Stimulated activated CD4-positive, alpha-beta T cell treated with anti-CD3 and anti-CD28 coated beads, Interleukin-12 subunit alpha, Interleukin-12 subunit beta, amount 100 ng/mL, for 24 hours (primary cell): ENCODE results near the gene FAM219A.

ENCODE experiments used
- DNase-seq, 2 experiments: peaks; one replicate each; pipeline ENCODE4 v3.0.0-alpha.2; 2020; ENCODE audit warnings: low read depth in 2 of 2

The FAM219A gene

GRCh38 chr9:34458013-34458958, at the start of gene FAM219A, which contains the start of gene DNAI1:
TSS of gene FAM219A (minus strand) at chr9:34458570. CDS start at chr9:34458263, 307 bp downstream.
TSS of gene DNAI1 (plus strand) at chr9:34458805. CDS start at chr9:34459006, 201 bp downstream.
- peak; percentile 97 to 98 for DNase-seq

- DNase-seq = no peak
These were observed 49.6 kb upstream of the FAM219A start for GRCh38 chr9:34507966-34508365.

GRCh38 chr9:34507556-34507955, 49.2 kb upstream of the FAM219A start:
- DNase-seq = no peak

GRCh38 chr9:34506623-34507022, 48.3 kb upstream of the FAM219A start:
- no peak for DNase-seq

GRCh38 chr9:34505370-34506120, 47.2 kb upstream of the FAM219A start:
- DNase-seq = no peak

- no peak for DNase-seq
These were observed 45.0 kb upstream of the FAM219A start for GRCh38 chr9:34503406-34503805.

- no peak for DNase-seq
These were observed 44.5 kb upstream of the FAM219A start for GRCh38 chr9:34502891-34503290.

GRCh38 chr9:34502471-34502870, 44.1 kb upstream of the FAM219A start:
- no peak for DNase-seq

- no peak for DNase-seq
These were observed 43.6 kb upstream of the FAM219A start for GRCh38 chr9:34501889-34502425.

GRCh38 chr9:34501372-34501771, 43.0 kb upstream of the FAM219A start:
- no peak for DNase-seq

- peak; percentile 58 to 75 for DNase-seq
These were observed 42.4 kb upstream of the FAM219A start for GRCh38 chr9:34500623-34501267.

- DNase-seq = no peak
These were observed 40.7 kb upstream of the FAM219A start for GRCh38 chr9:34499076-34499475.

GRCh38 chr9:34498553-34498952, 40.2 kb upstream of the FAM219A start:
- no peak for DNase-seq

- DNase-seq = no peak
These were observed 37.9 kb upstream of the FAM219A start for GRCh38 chr9:34496149-34496712.

- peak in 1 of 2 experiments; percentile 3 for DNase-seq
These were observed 35.7 kb upstream of the FAM219A start for GRCh38 chr9:34493972-34494535.

- DNase-seq = no peak
These were observed 33.7 kb upstream of the FAM219A start for GRCh38 chr9:34492051-34492450.

- DNase-seq = no peak
These were observed 33.2 kb upstream of the FAM219A start for GRCh38 chr9:34491596-34491995.

- DNase-seq = no peak
These were observed 32.4 kb upstream of the FAM219A start for GRCh38 chr9:34490760-34491159.

- no peak for DNase-seq
These were observed 32.0 kb upstream of the FAM219A start for GRCh38 chr9:34490360-34490759.

- DNase-seq = no peak
These were observed 28.2 kb upstream of the FAM219A start for GRCh38 chr9:34486572-34486971.

- no peak for DNase-seq
These were observed 27.5 kb upstream of the FAM219A start for GRCh38 chr9:34485822-34486221.
